HL-60/S4 treated with phorbol 12-myristate 13-acetate at 8.2 ng/mL for 4 days and 3 days (cell line): ENCODE results near the gene GINS1.

Experiments used
- in situ Hi-C: fragments of 300-500 bp; cut with MboI; formaldehyde crosslinking; loops from 2 replicates; pipeline ENCODE4 v1.15.0; 2022; ENCODE audit warnings: low sequenced_read_pairs

Gene GINS1

GRCh38 chr20:25389401-25389857 is 18.0 kb upstream of the GINS1 start:
- in situ Hi-C loops, result no loop called here

- in situ Hi-C loops, result loop anchor here (10.0 kb wide), 1 partner anchor 85 kb away; no protein-coding TSS in a partner anchor
Observed at GRCh38 chr20:25389858-25390537, 17.5 kb upstream of the GINS1 start.

DNA sequence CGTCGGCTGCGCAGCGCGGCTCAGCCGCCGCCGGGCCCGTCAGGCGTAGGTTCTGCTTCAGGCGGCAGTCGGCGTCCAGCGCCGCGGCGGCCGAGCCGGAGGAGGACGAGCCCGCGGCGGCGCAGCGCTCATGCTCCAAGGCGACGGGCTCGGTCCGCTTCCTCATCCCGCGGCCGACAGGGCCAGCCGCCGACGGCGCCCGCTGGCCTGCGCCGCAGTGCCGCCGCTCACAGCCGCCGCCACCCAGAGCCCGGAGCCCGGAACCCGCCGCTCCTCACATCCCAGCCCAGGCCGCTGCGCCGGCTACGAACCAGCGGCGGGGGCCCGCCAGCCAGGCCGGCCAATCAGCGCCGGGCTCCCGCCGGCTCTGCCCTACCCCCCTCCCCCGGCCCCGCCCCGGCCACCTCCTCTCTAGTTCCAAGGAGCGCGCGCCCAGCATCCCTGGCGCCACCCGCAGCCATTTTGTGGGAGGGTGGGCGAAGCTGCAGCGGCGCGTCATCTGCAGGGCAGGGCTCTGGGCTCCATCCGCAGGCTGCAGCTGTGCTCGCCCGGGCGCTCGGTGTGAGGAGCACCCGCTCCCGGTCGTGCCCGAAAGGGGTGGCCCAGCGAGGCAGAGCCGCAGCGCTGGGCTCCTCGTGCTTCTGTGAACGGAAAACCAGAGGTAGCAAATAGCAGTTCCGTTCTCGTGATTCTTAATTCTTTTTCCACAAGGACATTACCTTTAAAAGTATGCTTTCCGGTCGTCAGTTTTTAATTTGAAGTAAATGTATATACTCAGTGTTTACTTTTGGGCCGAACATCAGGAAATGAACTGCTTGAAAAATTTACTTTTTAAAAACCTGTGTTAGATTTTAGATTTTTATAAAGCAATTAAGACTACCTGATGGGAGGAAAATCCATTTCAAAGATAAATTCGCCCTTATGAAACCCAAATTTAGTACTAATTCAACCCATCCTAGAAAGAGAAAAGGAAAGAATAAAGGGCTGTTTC is 16.6 kb upstream of the GINS1 start, which contains the start of gene ABHD12:
ABHD12 (minus strand) TSS at position 298 of the 991 bp plus-strand sequence; CDS start at position 166, 132 bp downstream.
- in situ Hi-C loops, result loop anchor here (10.0 kb wide), 1 partner anchor 86 kb away; no protein-coding TSS in a partner anchor

GRCh38 chr20:25394276-25394675 is 13.2 kb upstream of the GINS1 start:
- in situ Hi-C loops, result loop anchor here (10.0 kb wide), 1 partner anchor 89 kb away; no protein-coding TSS in a partner anchor

DNA sequence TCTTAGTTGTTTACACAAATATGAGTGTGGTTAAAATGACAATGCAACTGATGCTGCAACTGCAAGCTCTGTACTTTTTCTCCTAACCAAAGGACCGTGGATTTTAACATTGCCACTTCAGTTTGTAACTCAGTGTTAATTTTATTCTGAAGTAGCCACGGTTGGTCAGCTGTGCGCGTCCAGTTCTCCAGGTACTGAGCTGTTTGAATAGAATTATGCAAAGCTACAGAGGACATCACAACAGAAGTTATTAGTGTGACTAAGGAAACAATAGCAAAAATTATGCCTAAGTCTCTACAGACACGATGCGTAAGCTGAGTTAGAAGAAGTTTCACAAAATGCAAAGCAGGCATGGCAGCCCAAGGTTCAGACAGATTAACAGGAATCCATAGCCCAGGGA is 12.5 kb upstream of the GINS1 start:
- in situ Hi-C loops, result loop anchor here (10.0 kb wide), 1 partner anchor 90 kb away; no protein-coding TSS in a partner anchor

DNA sequence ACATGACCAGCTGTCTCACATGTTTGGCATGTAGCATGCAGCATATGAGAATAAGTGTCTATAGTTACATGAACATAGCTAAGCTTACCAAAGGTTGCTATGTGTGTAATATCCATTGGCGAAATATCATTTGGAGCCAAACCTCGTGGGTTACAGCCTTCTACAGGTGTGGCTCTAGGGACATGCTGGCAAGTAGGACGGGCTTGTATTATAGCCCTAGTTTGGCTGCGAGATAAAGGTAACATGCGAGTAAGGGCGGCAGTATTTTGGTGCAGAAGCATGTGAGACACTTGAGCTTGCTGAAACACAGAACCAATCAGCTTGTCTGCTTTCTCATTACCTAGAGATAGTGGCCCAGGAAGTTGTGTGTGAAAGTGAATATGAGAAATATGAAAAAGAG is 10.4 kb upstream of the GINS1 start:
- in situ Hi-C loops, result loop anchor here (10.0 kb wide), 1 partner anchor 92 kb away; no protein-coding TSS in a partner anchor

- in situ Hi-C loops, result loop anchor here (10.0 kb wide), 1 partner anchor 93 kb away; no protein-coding TSS in a partner anchor
Observed at GRCh38 chr20:25397821-25398220, 9.7 kb upstream of the GINS1 start.

GRCh38 chr20:25398376-25399036 is 9.0 kb upstream of the GINS1 start:
- in situ Hi-C loops, result loop anchor here (10.0 kb wide), 1 partner anchor 94 kb away; no protein-coding TSS in a partner anchor

DNA sequence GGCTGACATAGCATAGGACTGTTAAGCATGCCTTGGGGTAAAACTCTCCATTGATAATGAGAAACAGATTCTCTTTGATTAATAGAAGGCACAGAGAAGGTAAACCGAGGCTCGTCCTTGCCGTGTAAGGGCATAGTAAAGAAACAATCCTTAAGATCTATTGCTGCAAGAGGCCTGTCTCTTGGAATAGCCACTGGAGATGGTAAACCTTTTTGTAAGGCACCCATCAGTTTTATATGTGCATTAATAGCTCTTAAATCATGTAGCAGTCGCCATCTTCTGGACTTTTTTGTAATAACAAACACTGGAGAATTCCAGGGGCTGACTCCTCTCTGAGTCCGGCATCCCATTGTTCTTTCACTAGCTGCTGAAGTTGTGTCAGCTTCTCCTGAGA is 8.4 kb upstream of the GINS1 start:
- in situ Hi-C loops, result loop anchor here (10.0 kb wide), 1 partner anchor 94 kb away; no protein-coding TSS in a partner anchor

- in situ Hi-C loops, result loop anchor here (25.0 kb wide), 1 partner anchor 413 kb away; the partner anchor contains the start of gene APMAP
Observed at GRCh38 chr20:25400291-25400732, 7.2 kb upstream of the GINS1 start.

DNA sequence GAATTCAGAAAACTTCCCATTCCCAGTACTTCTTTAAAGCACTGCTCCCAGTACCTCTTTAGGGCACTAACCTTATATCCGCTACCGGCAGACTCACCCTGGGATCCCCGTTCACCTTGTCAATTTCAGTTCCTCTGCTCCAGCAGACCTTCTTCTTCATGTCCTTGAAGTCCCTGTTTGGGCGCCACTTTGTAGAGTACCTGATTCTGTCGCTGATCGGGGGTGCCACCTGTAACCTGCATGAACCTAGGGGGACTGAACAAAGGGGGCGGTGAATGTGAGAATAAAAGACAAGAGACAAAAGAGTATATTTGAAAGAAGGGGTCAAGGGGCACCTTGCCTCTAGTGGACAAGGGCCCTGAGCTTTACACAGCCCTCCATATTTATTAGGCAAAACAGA is 4.9 kb upstream of the GINS1 start:
- in situ Hi-C loops, result loop anchor here (25.0 kb wide), 1 partner anchor 415 kb away; the partner anchor contains the start of gene APMAP

GRCh38 chr20:25408170-25408547 is 686 bp downstream of the GINS1 start:
- in situ Hi-C loops, result loop anchor here (25.0 kb wide), 1 partner anchor 421 kb away; the partner anchor contains the start of gene APMAP

DNA sequence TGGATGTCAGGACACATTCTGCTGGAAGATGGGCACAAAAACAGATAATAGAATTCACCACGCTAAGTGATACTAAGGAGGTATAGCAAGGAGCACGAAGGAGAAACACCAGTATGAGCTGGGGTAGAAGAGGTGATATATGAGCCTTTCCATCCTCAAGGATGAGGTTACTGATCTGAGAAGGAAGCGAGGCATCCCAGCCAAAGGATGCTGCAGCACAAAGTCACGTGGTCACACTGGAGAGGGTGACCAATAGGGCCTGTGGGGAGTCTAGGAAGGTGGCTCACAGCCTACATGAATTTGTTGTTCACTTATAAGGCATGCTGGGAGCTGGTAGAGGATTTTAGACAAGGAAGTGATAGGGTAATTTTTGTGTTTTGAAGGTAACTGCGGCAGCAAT is 1.4 kb downstream of the GINS1 start:
- in situ Hi-C loops, result loop anchor here (25.0 kb wide), 1 partner anchor 422 kb away; the partner anchor contains the start of gene APMAP

DNA sequence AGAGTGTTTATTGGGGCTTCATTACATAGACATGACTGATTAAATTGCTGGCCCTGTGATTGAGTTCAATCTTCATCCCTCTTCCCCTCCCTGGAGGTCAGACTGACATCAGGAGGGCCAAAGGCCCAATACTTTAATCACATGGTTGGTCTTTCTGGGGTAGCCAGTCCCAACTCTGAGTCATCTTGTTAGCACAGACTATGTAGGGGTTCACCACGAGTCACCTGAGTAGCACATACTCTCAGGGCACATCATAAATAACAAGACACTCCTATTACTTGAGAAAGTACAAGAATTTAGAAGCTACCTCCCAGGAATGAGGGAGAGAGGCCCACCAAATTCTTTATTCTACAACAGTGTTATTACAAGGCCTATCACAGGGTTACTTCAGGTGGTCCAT is 11.3 kb downstream of the GINS1 start:
- in situ Hi-C loops, result loop anchor here (25.0 kb wide), 1 partner anchor 431 kb away; the partner anchor contains the start of gene APMAP

DNA sequence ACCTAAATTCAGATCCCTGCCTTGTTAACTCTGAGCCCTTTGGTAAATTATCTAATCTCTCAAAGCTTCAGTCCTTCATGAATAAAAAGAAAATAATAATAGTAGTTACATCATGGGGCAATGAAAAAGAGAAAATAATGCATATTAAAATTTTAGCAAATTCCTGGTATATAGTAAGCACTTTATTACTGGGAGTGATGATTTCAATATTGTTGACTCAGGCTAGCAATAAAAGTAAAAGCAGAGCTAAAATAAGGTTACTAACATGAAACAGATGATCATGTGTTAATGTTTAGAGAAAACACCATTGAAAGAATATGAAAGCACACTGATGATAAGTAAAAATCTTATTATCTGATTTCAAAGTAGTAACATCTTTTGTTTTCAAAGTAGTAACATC is 13.6 kb downstream of the GINS1 start:
- in situ Hi-C loops, result loop anchor here (25.0 kb wide), 1 partner anchor 434 kb away; the partner anchor contains the start of gene APMAP

- in situ Hi-C loops, result loop anchor here (25.0 kb wide), 1 partner anchor 435 kb away; the partner anchor contains the start of gene APMAP
Observed at GRCh38 chr20:25422032-25422431, 14.6 kb downstream of the GINS1 start.

GRCh38 chr20:25424536-25424935 is 17.1 kb downstream of the GINS1 start:
- in situ Hi-C loops, result loop anchor here (25.0 kb wide), 1 partner anchor 437 kb away; the partner anchor contains the start of gene APMAP

DNA sequence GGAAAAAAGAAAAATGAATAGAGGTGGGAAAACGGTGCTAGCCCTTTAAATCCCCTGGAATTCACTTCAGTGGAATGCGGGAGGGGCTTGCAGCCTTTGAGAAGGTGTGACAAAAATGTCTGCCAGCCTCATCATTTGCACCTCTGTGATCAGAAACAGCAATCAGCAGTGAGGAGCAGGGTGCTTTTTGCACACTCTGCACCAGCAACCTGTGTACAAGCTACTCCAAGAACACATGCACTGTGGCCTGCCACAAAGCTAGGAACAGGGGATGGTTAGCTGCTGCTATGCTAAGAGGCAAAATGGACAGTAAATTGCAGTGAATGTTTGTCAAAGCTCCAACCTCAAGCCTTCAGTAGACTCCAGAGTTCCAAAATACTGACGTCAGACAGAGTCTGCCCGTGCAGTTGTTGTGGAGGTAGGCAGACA is 29.7 kb downstream of the GINS1 start:
- in situ Hi-C loops, result no loop called here

DNA sequence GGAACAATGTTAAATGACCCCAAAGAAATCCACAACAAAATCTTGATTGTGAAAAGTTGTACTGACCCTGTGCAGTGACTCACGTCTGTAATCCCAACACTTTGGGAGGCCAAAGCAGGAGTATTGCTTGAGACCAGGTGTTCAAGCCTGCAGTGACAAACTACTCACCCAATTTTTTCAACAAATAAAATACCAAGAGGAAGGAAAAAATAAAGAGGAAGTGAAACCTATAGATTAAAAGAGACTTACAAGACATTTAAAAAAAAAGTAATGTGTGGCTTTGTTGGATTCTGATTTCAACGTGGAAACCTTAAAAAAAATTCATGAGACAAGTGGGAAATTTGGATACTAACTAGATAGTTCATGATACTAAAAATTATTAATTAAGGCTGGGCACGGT is 31.9 kb downstream of the GINS1 start:
- in situ Hi-C loops, result no loop called here

GRCh38 chr20:25444556-25444955 is 37.1 kb downstream of the GINS1 start:
- in situ Hi-C loops, result no loop called here
